A673 (cell line): ENCODE results near the gene DIP2C.

Experiments used
- EZH2 ChIP-seq: fragments of 200-600 bp; sonication (generic); IDR thresholded peaks from 2 replicates; pipeline ENCODE4 v1.6.1; 2017; ENCODE audit warnings: borderline replicate concordance, low read depth, mild to moderate bottlenecking, mixed read lengths, antibody characterized with exemption, low read length; ENCODE audit not compliant: poor library complexity, severe bottlenecking
- TF ChIP-seq, protein P1 (sequence below): fragments of 300-800, 200-600 bp; sonication (generic); conservative IDR thresholded peaks from 2 replicates; pipeline ENCODE4 v1.5.1; 2017; ENCODE audit warnings: low read depth, mild to moderate bottlenecking, antibody characterized with exemption, low read length, moderate library complexity, mixed read lengths

GRCh38 chr10:590721-591120 lies 98.7 kb downstream of the DIP2C start:
- TF ChIP-seq, protein P1, sequence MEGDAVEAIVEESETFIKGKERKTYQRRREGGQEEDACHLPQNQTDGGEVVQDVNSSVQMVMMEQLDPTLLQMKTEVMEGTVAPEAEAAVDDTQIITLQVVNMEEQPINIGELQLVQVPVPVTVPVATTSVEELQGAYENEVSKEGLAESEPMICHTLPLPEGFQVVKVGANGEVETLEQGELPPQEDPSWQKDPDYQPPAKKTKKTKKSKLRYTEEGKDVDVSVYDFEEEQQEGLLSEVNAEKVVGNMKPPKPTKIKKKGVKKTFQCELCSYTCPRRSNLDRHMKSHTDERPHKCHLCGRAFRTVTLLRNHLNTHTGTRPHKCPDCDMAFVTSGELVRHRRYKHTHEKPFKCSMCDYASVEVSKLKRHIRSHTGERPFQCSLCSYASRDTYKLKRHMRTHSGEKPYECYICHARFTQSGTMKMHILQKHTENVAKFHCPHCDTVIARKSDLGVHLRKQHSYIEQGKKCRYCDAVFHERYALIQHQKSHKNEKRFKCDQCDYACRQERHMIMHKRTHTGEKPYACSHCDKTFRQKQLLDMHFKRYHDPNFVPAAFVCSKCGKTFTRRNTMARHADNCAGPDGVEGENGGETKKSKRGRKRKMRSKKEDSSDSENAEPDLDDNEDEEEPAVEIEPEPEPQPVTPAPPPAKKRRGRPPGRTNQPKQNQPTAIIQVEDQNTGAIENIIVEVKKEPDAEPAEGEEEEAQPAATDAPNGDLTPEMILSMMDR, result no peak
- no peak for TF ChIP-seq EZH2
